ENCODE data around the gene GALNT2. TPM values are rescaled to one million over a fixed set of nuclear protein-coding genes. Genes with fewer than 3 reads are reported as not detected.

The GALNT2 gene
- total and polyA plus RNA-seq, 8 donors, result 18.3 to 118 (median 57.3) TPM

DNA sequence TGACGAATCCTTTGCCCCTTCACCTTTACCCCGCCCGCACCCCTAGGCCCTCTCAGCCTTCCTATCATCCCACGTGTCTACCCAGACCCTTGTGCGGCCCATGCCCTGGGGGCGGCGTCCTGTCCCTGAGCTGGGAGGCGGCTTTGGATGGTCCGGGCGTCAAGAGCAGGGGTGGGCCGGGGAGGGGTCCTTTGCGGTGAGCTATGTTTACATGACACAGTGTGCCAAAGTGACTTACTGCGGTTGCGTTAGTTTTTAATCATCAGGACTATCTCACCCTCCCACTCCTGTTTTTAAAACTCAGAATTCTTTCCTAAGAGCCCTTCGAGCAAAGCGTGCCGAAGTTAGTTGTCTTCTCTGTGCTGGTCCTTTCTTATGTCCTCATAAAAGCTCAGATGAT, 214.5 kb downstream of the GALNT2 start:
- intact Hi-C loops (cut with DNase I), result no loop called here
- FAIRE-seq (no peak), DNase-seq (peak in 2 of 6 donors; percentile 56 to 67), ATAC-seq (peak in 2 of 4 donors; percentile 8 to 9)
- WGBS, 2 donors, result 45 to 57% methylated on average over 17 of the region's 17 CpGs
- Histone ChIP-seq H3K36me3 (peaks cover 0 to 24% (median 0%) of the 10 kb centered on the region in 3 donors), H3K27ac (peak overlapping the region in 3 of 4 donors; percentile 12 to 71 (median 71)), H3K27me3 (no peaks in the 10 kb centered on the region), H3K9me3 (no peaks in the 10 kb centered on the region), H3K4me1 (peaks cover 13 to 25% (median 15%) of the 10 kb centered on the region in 3 donors), H3K4me3 (no peak overlapping the region)
- TF ChIP-seq, protein P1, sequence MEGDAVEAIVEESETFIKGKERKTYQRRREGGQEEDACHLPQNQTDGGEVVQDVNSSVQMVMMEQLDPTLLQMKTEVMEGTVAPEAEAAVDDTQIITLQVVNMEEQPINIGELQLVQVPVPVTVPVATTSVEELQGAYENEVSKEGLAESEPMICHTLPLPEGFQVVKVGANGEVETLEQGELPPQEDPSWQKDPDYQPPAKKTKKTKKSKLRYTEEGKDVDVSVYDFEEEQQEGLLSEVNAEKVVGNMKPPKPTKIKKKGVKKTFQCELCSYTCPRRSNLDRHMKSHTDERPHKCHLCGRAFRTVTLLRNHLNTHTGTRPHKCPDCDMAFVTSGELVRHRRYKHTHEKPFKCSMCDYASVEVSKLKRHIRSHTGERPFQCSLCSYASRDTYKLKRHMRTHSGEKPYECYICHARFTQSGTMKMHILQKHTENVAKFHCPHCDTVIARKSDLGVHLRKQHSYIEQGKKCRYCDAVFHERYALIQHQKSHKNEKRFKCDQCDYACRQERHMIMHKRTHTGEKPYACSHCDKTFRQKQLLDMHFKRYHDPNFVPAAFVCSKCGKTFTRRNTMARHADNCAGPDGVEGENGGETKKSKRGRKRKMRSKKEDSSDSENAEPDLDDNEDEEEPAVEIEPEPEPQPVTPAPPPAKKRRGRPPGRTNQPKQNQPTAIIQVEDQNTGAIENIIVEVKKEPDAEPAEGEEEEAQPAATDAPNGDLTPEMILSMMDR (IDR thresholded peaks at IDR 0.05), result no peak

DNA sequence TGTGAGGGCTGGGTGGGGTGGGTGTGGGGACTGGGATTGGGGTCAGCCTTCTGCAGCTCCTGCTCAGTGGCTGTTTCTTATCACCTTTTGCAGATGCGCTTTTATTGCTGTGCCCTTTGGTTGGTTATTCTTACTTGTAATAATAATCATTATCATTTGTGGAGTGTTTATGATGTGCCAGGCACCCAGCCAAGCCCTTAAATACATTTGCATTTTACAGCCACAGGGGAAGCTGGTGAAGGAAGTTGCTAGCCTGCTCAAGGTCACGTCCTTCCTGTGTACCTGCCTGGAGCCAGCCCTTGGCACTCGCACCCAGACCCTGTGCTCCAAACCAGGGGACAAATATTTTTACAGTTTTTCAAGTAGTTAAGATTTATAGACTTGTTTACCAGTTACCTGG, 215.1 kb downstream of the GALNT2 start:
- peak in 2 of 6 donors; percentile 25 to 65 for DNase-seq
- no peaks in the 10 kb centered on the region for H3K27me3 ChIP-seq
- intact Hi-C loops (cut with DNase I), result no loop called here
- no peak for FAIRE-seq
- ATAC-seq, result peak in 2 of 4 donors; percentile 40 to 48
- H3K4me1 ChIP-seq, result peaks cover 13 to 25% (median 15%) of the 10 kb centered on the region in 3 donors
- no peak overlapping the region for H3K4me3 ChIP-seq
- WGBS, 2 donors, result 10 to 20% methylated on average over 3 of the region's 3 CpGs
- no peaks in the 10 kb centered on the region for H3K9me3 ChIP-seq
- TF ChIP-seq, protein P1 (IDR thresholded peaks at IDR 0.05), result no peak
- peaks cover 0 to 18% (median 0%) of the 10 kb centered on the region in 3 donors for H3K36me3 ChIP-seq
- peak overlapping the region in 2 of 4 donors; percentile 71 for H3K27ac ChIP-seq

DNA sequence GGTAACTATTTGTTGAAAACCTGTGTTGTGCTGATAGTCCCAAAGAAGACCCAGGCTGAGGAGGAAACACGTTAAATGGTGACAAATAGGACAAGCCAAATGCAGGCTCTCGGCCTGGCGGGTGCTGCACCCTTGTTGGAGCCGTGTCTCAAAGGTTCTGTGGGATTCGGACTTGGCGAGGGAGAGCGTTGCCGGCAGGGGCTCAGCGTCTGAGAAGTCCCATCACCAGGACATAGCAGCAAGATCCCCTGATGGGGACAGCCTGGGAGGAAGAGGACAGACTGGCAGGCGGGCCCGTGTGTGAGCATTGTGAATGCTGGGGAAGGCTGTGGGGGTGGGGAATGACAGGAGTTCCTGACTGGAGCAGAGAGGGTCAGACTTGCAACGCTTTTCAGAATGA, 216.6 kb downstream of the GALNT2 start:
- ATAC-seq (no peak), FAIRE-seq (no peak), DNase-seq (peak in 1 of 6 donors; percentile 31)
- Histone ChIP-seq H3K36me3 (peaks cover 0 to 15% (median 0%) of the 10 kb centered on the region in 3 donors), H3K4me1 (peaks cover 13 to 25% (median 15%) of the 10 kb centered on the region in 3 donors), H3K9me3 (no peaks in the 10 kb centered on the region), H3K27ac (no peak overlapping the region), H3K4me3 (no peak overlapping the region), H3K27me3 (no peaks in the 10 kb centered on the region)
- intact Hi-C loops (cut with DNase I), result no loop called here
- 90% methylated on average over 12 of the region's 12 CpGs for WGBS, 2 donors
- TF ChIP-seq, protein P1 (IDR thresholded peaks at IDR 0.05), result no peak

DNA sequence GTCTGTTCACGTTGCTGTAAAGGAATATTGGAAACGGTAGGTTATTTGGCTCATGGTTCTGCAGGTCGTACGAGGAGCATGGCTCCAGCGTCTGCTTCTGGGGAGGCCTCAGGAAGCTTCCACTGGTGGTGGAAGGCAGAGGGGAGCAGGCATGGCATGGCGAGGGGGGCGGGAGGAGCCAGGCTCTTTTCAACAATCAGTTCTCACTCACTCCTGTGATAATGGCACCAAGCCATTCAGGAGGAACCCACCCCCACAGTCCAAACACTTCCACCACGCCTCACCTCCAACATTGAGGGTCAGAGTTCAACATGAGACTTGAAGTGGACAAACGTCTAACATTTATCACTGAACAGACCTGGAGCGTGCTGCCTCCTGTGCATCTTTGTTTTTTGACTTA, 217.9 kb downstream of the GALNT2 start:
- Histone ChIP-seq H3K36me3 (peaks cover 0 to 5% (median 0%) of the 10 kb centered on the region in 3 donors), H3K27ac (no peak overlapping the region), H3K27me3 (no peaks in the 10 kb centered on the region), H3K4me1 (peaks cover 12 to 25% (median 14%) of the 10 kb centered on the region in 3 donors), H3K9me3 (no peaks in the 10 kb centered on the region), H3K4me3 (no peak overlapping the region)
- intact Hi-C loops (cut with DNase I), result no loop called here
- no peak for ATAC-seq
- peak in 1 of 6 donors; percentile 35 for DNase-seq
- TF ChIP-seq, protein P1 (IDR thresholded peaks at IDR 0.05), result no peak
- no peak for FAIRE-seq
- WGBS, 2 donors, result 68 to 74% methylated on average over 10 of the region's 10 CpGs

DNA sequence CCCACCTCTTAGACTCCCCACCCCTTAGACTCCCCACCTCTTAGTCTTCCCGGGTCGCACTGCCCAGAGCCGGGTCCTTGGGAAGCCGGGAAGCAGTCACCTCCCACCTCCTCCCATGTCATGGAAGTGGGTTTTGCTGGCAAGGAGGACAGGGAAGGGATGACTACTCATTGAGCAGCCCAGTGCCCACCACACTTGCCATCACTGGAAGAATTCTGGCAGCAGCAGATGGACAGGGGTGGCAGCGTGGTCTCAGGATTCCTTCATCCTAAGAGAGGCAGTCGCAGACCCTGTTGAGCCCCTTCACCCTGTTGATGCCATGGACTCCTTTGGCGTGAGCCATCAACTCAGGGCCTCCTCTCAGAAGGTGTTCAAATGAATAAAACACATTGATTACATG, 218.3 kb downstream of the GALNT2 start:
- FAIRE-seq (no peak), ATAC-seq (no peak), DNase-seq (peak in 1 of 6 donors; percentile 48)
- no peak overlapping the region for H3K27ac ChIP-seq
- H3K36me3 ChIP-seq, result peaks cover 0 to under 1% (median 0%) of the 10 kb centered on the region in 3 donors
- no peaks in the 10 kb centered on the region for H3K9me3 ChIP-seq
- intact Hi-C loops (cut with DNase I), result no loop called here
- no peak overlapping the region for H3K4me3 ChIP-seq
- H3K4me1 ChIP-seq, result peaks cover 8 to 21% (median 10%) of the 10 kb centered on the region in 3 donors
- TF ChIP-seq, protein P1 (IDR thresholded peaks at IDR 0.05), result no peak
- H3K27me3 ChIP-seq, result no peaks in the 10 kb centered on the region
- 83% methylated on average over 7 of the region's 7 CpGs for WGBS, 2 donors

Data from pancreas (tissue), 10 donors.